NCI-H146 treated with DMSO at 0.1 percent for 48 hours (cell line): ENCODE results near the gene SLC39A11.
A peak's percentile ranks its signal among the peaks of the same experiment; 100 is the strongest.
"Not testable (repeated sequence)": the region's sequence is repeated elsewhere in the genome, so short reads cannot be mapped to it uniquely, and the experiment has no call there.

Source experiments
- DNase-seq: peaks from one replicate; lab custom pipeline; 2025; ENCODE audit not compliant: unreplicated experiment; lab: John Stamatoyannopoulos, UW

SLC39A11 gene

GRCh38 chr17:72802726-72803125 lies 289.8 kb downstream of the SLC39A11 start:
- no peak for DNase-seq

DNA sequence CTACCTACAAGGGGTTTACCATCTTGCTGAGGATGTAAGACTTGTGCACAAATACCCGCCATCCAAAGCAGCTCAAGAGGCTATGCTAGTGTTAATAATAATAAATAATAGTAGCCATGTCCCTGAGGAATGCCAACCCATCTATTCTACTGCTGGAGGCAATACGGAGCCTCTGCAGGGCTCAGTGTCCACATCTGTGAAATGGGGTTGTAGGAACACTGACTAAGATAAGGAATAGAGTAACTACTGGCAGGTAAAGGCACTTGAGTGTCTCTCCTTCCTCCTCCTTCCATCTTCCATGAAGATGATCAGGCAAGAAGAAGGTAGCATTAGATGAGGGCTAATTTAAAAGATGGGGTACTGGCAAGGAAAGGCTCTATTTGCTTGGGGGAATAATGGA lies 295.3 kb downstream of the SLC39A11 start:
- DNase-seq: no peak

DNA sequence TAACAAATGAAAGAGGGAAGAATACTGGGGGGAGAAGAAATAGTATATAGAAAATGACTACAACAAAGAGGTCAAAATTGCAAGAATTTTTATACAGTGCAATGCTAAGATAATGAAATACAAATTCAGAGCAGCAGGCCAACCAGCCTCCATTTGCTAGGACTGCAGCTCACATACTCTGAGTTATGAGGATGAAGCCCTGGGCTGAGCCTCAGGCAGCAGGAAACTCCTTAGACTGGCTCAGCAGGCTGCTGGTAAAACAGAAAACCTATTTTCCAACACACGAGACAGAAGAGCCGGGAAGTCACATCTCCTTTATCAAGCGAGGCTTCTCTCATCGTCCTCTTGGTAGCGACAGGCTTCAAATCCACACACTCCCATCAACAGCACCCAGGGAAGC lies 296.5 kb downstream of the SLC39A11 start:
- DNase-seq: no peak

- DNase-seq: no peak
Observed at GRCh38 chr17:72794152-72794551, 298.3 kb downstream of the SLC39A11 start.

GRCh38 chr17:72792771-72793170 lies 299.7 kb downstream of the SLC39A11 start:
- DNase-seq: no peak

DNA sequence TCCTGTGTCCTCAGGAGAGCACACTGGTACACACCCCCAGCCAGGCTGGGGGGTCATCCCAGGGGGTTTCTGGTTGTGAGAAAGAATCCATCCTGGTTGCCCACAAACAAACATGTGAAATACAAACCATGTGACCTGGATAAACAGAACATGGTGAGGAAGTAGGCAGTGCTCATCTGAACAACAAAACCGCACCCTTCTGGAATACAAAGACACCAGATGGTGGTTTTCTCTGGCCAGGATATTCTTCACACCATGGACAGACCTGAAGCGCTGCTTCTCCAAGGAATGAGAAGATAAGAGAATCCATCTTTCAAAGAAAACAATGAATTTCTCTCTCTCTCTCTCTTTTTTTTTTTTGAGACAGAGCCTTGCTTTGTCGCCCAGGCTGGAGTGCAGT lies 302.3 kb downstream of the SLC39A11 start:
- DNase-seq: no peak

DNA sequence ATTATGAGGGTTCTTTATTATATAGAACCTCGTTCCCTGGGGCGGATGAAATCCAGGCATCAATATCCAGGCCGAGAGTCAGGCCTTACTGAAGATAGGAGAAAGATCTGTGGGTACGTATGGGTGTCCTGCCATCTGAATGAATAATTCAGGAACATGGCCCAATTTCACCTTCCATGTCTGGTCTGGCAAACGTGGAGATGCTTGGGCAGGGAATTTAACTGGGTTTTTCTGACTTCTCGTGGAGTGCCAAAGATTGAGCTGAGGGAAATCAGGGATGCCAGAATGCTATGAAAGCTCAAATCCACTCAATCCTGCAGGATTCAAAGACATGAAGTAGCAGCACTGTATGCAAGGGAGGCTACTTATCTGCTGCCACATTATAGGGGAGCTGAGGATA lies 302.8 kb downstream of the SLC39A11 start:
- DNase-seq: no peak

DNA sequence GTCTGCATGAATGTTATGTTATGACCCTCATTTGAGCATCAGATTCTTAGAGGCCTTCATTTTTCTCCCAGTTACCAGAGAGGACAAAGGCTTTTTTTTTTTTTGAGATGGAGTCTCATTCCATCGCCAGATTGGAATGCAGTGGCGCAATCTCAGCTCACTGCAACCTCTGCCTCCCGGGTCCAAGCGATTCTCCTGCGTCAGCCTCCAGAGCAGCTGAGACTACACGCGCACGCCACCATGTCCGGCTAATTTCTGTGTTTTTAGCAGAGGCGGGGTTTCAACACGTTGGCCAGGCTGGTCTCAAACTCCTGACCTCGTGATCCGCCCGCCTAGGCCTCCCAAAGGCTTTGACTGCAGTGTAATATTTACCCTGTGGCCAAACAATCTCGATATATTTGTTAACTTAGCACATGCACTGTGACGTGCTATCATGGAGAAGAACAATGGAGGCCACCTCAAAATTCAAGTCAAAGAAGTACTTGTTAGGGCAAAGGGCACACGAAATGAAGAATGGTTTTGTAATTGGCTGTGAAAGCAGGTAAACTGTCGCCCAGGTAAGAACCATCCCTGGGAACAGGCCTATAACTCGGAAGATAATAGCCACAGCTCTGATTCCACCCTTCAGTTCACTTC lies 303.4 kb downstream of the SLC39A11 start:
- DNase-seq: no peak

DNA sequence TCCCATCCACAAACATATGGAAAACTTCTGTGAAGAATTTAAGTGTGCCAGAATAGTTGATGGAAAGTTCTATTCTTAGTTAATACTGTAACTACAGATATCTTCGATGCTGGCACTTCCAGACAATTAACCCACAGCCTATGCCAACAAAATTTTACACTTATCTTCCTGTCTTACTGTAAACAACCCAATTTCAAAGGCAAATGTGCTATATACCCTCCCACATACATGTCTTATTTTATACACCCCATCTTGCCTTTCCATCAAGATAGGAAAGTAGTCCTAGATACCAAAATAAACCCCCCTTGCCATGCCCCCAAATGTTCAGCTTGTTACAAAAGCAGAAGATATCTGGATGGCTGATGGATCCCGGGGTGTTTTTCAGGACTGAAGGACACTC lies 306.3 kb downstream of the SLC39A11 start:
- DNase-seq: no peak

GRCh38 chr17:72782985-72783701 lies 309.3 kb downstream of the SLC39A11 start:
- no peak for DNase-seq

DNA sequence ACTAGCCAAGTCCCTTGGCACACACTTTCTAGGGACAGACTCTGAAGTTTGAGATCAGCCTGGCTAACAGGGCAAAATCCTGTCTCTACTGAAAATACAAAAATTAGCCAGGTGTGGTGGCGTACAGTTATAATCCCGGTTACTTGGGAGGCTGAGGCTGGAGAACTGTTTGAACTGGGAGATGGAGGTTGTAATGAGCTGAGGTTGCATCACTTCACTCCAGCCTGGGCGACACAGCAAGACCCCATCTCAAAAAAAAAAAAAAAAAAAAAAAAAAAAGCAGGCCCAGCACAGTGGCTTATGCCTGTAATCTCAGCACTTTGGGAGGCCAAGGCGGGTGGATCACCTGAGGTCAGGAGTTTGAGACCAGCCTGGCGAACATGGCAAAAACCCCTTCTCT lies 310.1 kb downstream of the SLC39A11 start:
- DNase-seq: not testable (repeated sequence)

GRCh38 chr17:72778169-72779151 lies 314.0 kb downstream of the SLC39A11 start:
- DNase-seq: peak; percentile 47

DNA sequence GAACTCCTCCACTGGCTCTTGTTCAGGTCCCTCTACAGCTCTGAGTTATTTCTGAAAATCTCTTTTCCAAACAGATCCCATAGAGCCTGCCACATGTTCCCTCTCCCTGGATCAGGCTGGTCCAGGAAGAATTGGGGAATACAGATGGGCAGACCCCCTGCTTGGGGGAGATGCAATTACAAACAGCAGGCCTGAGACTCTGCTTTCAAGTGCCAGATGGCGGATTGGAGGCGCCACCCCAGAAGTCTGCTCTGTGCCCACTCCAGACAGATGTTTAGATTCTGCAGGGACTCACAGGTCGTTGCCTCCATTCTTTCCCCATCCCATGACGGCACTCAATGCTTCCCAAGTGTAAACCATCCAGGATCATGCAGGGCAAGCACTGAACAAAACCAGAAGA lies 316.6 kb downstream of the SLC39A11 start:
- DNase-seq: no peak

DNA sequence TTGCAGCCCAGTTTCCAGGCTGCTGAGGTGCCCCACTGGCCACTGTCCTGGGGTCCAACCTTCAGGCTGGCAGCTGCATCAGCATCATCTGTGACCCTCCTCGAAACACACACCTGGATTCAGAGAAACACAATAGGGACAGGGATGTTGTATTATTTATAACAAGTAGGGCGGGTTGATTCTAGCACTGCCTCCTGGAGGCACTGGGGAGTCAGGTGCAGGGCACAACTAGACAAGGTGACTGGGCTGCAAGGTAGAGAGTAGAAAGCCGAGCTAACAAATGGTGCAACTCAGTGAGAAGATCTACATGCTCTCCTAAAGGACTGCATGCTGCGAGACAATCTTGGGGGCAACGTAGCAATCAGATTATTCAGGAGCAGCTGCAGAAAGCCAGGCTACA lies 317.3 kb downstream of the SLC39A11 start:
- no peak for DNase-seq

DNA sequence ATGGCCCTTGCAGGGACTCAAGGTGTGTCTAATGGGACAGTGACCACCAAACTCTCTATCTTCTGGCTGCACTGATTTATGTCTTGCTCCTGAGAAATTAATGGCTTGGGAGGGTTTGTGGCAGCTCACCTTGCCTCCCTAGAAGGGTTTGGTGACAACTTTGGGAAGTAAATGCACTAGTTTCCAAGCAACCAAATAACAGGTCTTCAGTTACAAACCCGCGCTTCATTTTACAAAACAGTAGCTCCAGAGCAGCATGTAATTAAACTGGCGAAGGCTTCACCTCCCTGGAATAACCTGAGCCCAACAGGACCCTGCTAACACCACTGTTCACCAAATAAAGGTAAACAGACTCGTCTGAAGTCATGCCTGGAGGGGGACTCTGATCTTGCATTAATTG lies 318.3 kb downstream of the SLC39A11 start:
- DNase-seq: no peak

GRCh38 chr17:72773225-72773624 lies 319.3 kb downstream of the SLC39A11 start:
- DNase-seq: not testable (repeated sequence)

DNA sequence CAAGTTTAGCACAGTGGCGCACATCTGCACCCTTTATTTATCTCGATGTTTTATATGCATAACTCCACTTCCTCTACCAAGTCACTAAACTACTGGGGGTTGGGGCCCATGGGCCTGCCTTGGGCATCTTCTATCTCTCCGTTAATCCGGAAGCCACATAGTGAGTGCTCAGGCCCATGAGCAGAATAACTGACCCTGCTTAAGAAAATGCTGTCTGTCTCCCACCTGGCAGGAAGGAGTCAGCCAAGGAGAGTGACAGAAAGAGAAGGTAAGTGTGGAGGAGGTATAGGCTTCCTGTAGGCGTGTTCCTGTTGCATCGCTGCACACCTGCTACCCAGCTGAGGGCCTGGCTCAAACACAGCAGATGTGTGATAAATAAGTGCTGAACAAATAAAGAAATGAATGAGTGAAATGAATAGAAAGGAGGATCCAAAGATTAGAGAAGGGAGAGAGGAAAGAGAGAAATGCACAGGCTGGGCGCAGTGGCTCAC lies 320.1 kb downstream of the SLC39A11 start:
- no peak for DNase-seq

DNA sequence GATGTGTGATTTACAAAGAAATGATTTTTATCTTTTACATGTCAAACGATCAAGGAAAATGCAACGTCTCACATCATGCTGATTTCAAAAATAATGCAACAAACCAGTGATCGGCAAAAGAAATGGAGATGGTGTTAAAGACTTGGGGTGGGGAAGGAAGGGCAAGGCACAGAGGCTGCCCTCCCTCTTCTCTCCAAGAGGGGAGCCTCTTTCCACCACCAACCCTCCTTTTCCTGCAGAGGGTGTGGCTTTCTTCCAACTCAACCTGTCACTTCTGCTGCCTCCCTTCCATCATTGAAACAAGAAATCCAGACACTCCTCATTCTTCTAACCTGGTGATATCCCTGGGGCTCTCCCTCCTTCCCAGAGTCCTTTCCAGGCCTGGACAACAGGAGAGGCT lies 320.8 kb downstream of the SLC39A11 start:
- no peak for DNase-seq

GRCh38 chr17:72766761-72767356 lies 325.6 kb downstream of the SLC39A11 start:
- no peak for DNase-seq

DNA sequence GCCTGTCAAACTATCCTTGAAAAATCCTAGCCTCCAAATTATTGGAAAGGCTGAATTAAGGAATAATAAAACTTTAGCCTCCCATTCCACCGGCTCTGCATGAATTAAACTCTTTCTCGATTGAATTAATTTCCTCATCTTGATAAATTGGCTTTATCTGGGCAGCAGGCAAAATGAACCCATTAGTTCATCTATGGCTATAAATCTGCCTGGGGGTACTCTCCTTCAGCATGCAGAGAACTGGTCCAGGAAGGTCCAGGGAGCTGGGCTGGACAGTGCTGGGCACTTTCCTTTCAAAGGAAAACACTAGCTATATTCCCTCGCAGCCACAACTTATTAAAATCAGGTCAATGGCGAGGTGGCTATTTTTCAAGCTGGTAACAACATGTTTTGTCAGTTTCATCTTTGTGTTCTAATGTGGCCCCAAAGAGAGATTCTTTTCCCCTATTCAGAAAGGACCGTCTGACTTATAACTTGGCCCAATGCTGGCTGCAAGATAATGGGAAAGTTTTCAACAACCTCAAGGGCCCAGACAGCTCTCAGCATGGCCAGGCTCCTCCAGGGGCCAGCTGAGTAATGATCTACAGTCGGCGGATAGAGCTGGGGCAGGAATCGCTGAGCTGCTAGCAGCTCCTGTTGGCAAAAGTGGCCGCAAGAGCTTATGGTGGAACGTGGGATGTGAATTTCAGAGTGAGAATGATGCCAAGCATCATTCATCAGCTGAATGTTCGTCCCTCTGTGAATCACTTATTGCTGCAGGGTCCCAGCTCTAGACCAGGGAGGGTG lies 326.9 kb downstream of the SLC39A11 start:
- DNase-seq: no peak
